Measurements from ENCODE around the gene EPHA7.

The EPHA7 gene

GRCh38 chr6:93243231-93243778 is 176.1 kb downstream of the EPHA7 start:
- no peak for DNase-seq (ENCODE audit: low spot score)

- DNase-seq (ENCODE audit: low spot score): no peak
Measured at GRCh38 chr6:93242049-93242448, 177.3 kb downstream of the EPHA7 start.

- DNase-seq (ENCODE audit: low spot score): no peak
Measured at GRCh38 chr6:93238632-93239031, 180.7 kb downstream of the EPHA7 start.

DNA sequence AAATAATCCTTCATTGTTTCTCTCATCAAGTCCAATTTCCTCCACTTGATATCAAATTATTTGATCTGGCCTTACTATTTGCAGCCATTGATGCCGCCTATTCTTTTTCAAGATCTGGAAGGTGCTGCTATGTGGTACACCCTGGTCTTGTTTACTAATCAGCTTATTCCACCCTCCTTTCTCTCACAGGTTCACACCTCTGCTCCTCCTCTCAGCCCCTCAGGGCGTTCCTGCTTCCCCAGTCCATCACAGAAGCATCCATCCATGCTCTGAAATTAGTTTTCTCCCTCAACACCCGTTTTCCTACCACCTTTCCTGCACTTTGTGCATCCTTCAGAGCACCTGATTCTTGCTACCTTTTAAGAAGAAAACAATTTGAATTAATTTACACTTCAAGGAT is 183.6 kb downstream of the EPHA7 start:
- no peak for DNase-seq (ENCODE audit: low spot score)

- DNase-seq (ENCODE audit: low spot score): no peak
Measured at GRCh38 chr6:93226822-93227221, 192.5 kb downstream of the EPHA7 start.

- no peak for DNase-seq (ENCODE audit: low spot score)
Measured at GRCh38 chr6:93222071-93222851, 197.1 kb downstream of the EPHA7 start.

- no peak for DNase-seq (ENCODE audit: low spot score)
Measured at GRCh38 chr6:93219447-93219846, 199.9 kb downstream of the EPHA7 start.

- DNase-seq (ENCODE audit: low spot score): no peak
Measured at GRCh38 chr6:93218096-93218495, 201.3 kb downstream of the EPHA7 start.

DNA sequence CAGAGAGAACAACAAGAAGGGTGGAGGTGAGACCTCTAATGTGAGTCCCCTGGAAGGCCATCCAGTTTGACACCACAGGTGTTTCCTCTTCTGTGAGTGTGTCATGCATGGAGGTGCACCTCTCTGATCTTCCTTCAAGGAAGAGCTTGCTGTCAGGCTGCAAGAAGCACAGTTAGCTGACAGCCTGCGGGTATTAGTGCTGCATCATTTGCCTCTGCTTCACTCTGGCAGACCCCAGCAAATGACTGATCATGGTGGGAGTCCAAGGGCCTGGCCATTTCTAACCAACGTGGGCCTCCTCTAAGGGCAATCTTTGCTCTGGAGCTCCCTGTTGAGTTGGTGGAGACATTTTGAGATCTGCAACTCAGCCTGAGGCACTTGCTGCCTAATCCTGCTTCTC is 206.3 kb downstream of the EPHA7 start:
- DNase-seq (ENCODE audit: low spot score): no peak

GRCh38 chr6:93210908-93211307 is 208.5 kb downstream of the EPHA7 start:
- DNase-seq (ENCODE audit: low spot score): no peak

DNA sequence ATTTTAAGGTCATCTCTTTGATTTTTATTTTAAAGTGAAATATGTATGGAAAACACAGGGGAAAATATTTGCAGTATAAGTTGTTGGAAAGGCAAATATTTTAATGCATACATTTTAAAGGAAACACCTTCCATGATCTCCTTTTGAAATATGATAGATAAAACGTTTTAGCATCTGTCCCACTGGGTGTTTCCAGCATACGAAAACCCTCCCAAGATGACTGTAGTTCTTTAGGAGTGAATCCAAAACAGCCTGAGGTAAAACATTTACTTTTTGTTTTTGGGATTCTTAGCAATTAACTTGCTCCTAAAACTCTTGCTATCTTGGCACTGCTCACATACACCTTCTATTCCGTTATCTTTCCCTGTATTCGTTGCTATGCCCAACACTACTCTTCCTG is 210.0 kb downstream of the EPHA7 start:
- DNase-seq (ENCODE audit: low spot score): no peak

GRCh38 chr6:93196406-93196970 is 222.9 kb downstream of the EPHA7 start:
- DNase-seq (ENCODE audit: low spot score): no peak

DNA sequence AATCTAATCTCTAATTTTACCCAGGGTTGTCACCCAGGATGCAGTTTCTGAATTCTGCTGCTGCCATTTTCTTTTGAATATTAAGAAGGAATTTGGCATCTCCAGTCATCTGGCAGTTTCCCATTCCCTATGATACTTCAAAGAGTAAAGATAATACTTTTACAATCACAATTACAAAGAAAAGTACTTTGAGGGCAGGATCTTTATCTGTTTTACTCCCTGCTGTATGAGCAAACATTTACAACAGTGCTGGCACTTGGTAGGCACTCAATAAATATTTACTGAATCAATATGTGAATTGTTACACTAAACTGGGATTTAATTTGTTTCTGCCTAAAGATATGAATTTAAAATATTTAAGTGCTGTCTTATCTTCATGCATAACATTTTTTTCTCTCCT is 224.9 kb downstream of the EPHA7 start:
- DNase-seq (ENCODE audit: low spot score): no peak

GRCh38 chr6:93193868-93194267 is 225.5 kb downstream of the EPHA7 start:
- no peak for DNase-seq (ENCODE audit: low spot score)

Data from GM03348 (cell line).